Transverse colon (tissue), 4 donors: ENCODE data around the gene NUP153. TPM values are rescaled to one million over a fixed set of nuclear protein-coding genes. Genes with fewer than 3 reads are reported as not detected.
"Not testable (repeated sequence)": the region's sequence is repeated elsewhere in the genome, so short reads cannot be mapped to it uniquely, and the experiment has no call there.

Experiments used
- DNase-seq: peaks from one replicate; pipeline ENCODE4 v3.0.0-alpha.2; 2019
- H3K27ac ChIP-seq, 4 donors: fragments of 200-600 bp; sonication (generic); 2 replicates each; pipeline ENCODE4 v1.5.1; 2016 to 2018; ENCODE audit warnings: inconsistent platforms in 4 of 4
- H3K27me3 ChIP-seq: fragments of 200-600 bp; sonication (generic); 2 replicates; pipeline ENCODE4 v1.5.1; 2017; ENCODE audit warnings: inconsistent platforms
- H3K36me3 ChIP-seq, 4 donors: fragments of 200-600 bp; sonication (generic); 2 replicates each; pipeline ENCODE4 v1.5.1; 2017 to 2019; ENCODE audit warnings: inconsistent platforms in 4 of 4
- H3K4me1 ChIP-seq, 4 donors: fragments of 200-600 bp; sonication (generic); 2 replicates each; pipeline ENCODE4 v1.5.1; 2017 to 2020; ENCODE audit warnings: inconsistent platforms in 4 of 4
- H3K4me3 ChIP-seq, 4 donors: fragments of 200-600 bp; sonication (generic); 1 replicate in 1 of 4; 2 replicates in 3 of 4; pipeline versions ENCODE4 v1.5.1 to v1.6.1; 2017 to 2019; ENCODE audit warnings: inconsistent platforms in 4 of 4
- H3K9me3 ChIP-seq, 2 donors: fragments of 200-600 bp; sonication (generic); 2 replicates each; pipeline ENCODE4 v1.5.1; 2017 to 2019; ENCODE audit warnings: inconsistent platforms in 2 of 2
- CTCF ChIP-seq, 5 experiments: fragments of 200-600 bp in 3 of 5; fragments of 450-650 bp in 2 of 5; sonication (generic) in 3 of 5; IDR thresholded peaks; 1 replicate in 2 of 5; 2 replicates in 3 of 5; pipeline ENCODE4 v1.5.1; 2016 to 2017; ENCODE audit warnings: antibody characterized with exemption in 5 of 5, inconsistent platforms in 3 of 5, mild to moderate bottlenecking in 2 of 5, moderate library complexity in 1 of 5
- POLR2A ChIP-seq: fragments of 450-650 bp; IDR thresholded peaks from one replicate; pipeline ENCODE4 v1.6.1; 2016; ENCODE audit warnings: antibody characterized with exemption, mild to moderate bottlenecking, moderate library complexity
- POLR2AphosphoS5 ChIP-seq, 3 donors: sonication (generic); formaldehyde crosslinking; IDR thresholded peaks; one replicate each; pipeline ENCODE4 v1.6.1; 2016; ENCODE audit warnings: antibody characterized with exemption in 3 of 3
- WGBS, 2 donors: methylation state at CpG; one replicate each; pipeline ENCODE4 v1.1.5; 2018; ENCODE audit warnings: low coverage in 1 of 2; 5-methylcytosine and 5-hydroxymethylcytosine counted together
- in situ Hi-C, 4 donors: fragments of 200-750 bp; cut with MboI; loops; one replicate each; pipeline versions ENCODE4 v1.15.0 to v1.15.1; 2017; ENCODE audit warnings: low sequenced_read_pairs in 3 of 4, low pct_ligation_motif_present in 1 of 4, low pct_unique_long_range_greater_than_20kb in 1 of 4
- intact Hi-C: fragments of 100-400 bp; cut with DNase I; formaldehyde crosslinking; loops from one replicate; pipeline ENCODE4 v1.15.1; 2023; ENCODE audit warnings: low total_unique reads
- total RNA-seq, 4 donors: library from RNA; depleted of rRNA; stranded (reverse); fragments of >200 nt; gene quantifications; one replicate each; pipeline ENCODE4 v1.1.0, GENCODE V29; 2016

NUP153 gene
- total RNA-seq, 4 donors from 2014 or later: 27.9 to 37.0 (median 32.1) TPM

DNA sequence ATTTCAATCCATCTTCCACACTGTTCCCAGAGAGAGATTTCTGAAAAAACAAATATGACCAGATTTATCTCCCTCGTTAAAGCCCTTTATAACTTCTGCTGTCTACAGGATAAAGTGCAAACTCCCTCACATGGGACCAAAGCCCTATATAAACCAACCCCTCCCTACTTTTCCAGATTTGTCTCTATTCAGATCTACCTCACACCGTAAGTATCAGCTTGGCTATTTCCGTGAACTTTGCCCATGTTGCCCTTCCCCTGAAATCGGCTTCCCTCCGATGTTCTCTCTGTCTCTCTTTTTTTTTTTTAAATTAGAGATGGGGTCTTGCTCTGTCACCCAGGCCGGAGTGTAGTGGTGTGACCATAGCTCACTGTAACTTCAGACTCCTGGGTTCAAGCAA lies 118.7 kb downstream of the NUP153 start:
- in situ Hi-C loops: loop anchor here in 3 of 4 donors (5.0 to 25.0 kb wide), 6 partner anchors 224 to 549 kb away; partner anchors contain the start of genes NHLRC1 (in 1 of the 3) and RBM24 (in 1 of the 3)
- Histone ChIP-seq H3K27ac (peak overlapping the region; percentile 16 to 71 (median 62)), H3K27me3 (no peaks in the 10 kb centered on the region), H3K36me3 (no peaks in the 10 kb centered on the region), H3K9me3 (no peaks in the 10 kb centered on the region), H3K4me1 (peaks cover 5 to 38% (median 18%) of the 10 kb centered on the region in 4 donors), H3K4me3 (no peak overlapping the region)
- 64 to 71% methylated on average over 5 to 6 of the region's 6 CpGs for WGBS, 2 donors
- intact Hi-C loops: loop anchor here (10.0 kb wide), 1 partner anchor 113 kb away; no protein-coding TSS in a partner anchor
- peak in 1 of 3 donors; percentile 12 for TF ChIP-seq POLR2AphosphoS5 (IDR thresholded peaks at IDR 0.05)
- no peak for TF ChIP-seq POLR2A
- TF ChIP-seq CTCF (IDR thresholded peaks at IDR 0.05): no peak
- DNase-seq: no peak

GRCh38 chr6:17586623-17587022 lies 120.1 kb downstream of the NUP153 start:
- not testable (repeated sequence) for H3K27me3 ChIP-seq, H3K4me3 ChIP-seq, DNase-seq, H3K36me3 ChIP-seq, H3K27ac ChIP-seq, H3K9me3 ChIP-seq
- in situ Hi-C loops: loop anchor here in 3 of 4 donors (5.0 to 25.0 kb wide), 6 partner anchors 226 to 551 kb away; partner anchors contain the start of genes NHLRC1 (in 1 of the 3) and RBM24 (in 1 of the 3)
- WGBS, 2 donors: 88 to 92% methylated on average over 13 of the region's 13 CpGs
- H3K4me1 ChIP-seq: peaks cover 5 to 38% (median 18%) of the 10 kb centered on the region in 4 donors
- intact Hi-C loops: loop anchor here (10.0 kb wide), 1 partner anchor 112 kb away; no protein-coding TSS in a partner anchor

DNA sequence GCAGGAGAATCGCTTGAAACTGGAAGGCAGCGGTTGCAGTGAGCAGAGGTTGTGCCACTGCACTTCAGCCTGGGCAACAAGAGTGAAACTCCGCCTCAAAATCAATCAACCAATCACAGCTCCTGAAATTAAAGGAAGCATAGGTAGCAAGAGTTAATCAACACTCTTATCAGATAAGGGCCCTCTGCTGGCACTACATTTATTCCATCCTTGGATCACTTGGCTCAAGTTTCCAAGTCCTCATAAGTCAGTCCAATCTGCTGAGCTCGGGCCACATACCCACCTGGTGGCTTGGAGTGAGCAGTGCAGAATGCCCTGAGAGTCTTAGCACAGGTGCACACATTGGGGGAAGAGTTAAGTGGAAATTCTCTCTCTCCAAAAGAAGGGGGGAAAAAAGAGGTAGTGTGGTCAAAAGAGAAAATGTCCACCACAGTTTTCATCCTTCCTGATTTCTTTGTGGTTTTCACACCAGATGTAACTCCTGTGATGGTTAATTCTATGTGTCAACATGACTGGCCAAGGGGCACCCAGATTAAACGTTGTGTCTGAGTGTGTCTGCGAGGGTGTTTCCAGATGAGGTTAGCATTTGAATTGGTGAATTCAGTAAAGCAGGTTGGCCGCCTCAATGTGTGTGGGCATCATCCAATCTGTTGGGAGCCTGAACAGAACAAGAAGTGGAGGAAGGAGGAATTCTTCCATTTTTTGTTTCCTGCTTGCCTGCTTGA lies 120.8 kb downstream of the NUP153 start:
- TF ChIP-seq POLR2A (no peak), CTCF (IDR thresholded peaks at IDR 0.05) (peak in 4 of 5 experiments; percentile 29 to 66 (median 44))
- H3K27ac ChIP-seq: peak overlapping the region in 1 of 4 donors; percentile 13
- peaks cover 5 to 38% (median 18%) of the 10 kb centered on the region in 4 donors for H3K4me1 ChIP-seq
- WGBS, 2 donors: 73 to 74% methylated on average over 7 of the region's 7 CpGs
- H3K36me3 ChIP-seq: no peaks in the 10 kb centered on the region
- DNase-seq: no peak
- intact Hi-C loops: loop anchor here (10.0 kb wide), 1 partner anchor 111 kb away; no protein-coding TSS in a partner anchor
- no peaks in the 10 kb centered on the region for H3K9me3 ChIP-seq
- no peak overlapping the region for H3K4me3 ChIP-seq
- H3K27me3 ChIP-seq: no peaks in the 10 kb centered on the region
- in situ Hi-C loops: loop anchor here in 3 of 4 donors (5.0 to 25.0 kb wide), 6 partner anchors 226 to 551 kb away; partner anchors contain the start of genes NHLRC1 (in 1 of the 3) and RBM24 (in 1 of the 3)

DNA sequence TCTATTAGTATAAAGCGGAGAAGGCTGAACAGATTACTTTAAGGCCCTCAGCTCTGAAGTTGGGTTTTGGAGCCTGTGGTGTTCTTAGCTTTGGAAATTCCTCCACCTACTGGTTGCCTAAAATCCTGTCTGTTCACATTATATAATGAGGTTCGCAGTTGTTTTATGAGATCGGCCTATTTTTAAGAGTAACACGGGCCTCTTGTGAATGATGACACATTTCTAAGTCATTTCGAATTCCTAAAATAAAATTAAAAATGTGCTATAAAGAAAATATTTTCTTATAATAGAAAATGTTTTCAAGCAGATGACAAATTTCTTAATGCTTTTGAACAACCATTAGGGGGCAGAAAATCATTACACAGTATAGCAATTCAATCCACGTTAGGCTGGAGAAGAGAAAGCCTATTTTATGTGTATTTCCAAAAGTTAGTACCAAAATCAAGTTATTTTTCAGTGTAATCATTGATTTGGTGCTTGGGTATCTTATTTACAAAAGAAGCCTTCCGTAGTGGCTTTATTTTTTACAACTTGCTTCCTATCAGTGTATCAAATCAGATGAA lies 122.4 kb downstream of the NUP153 start:
- peak overlapping the region in 1 of 4 donors; percentile 21 for H3K4me3 ChIP-seq
- no peak for TF ChIP-seq POLR2A
- peak; percentile 71 to 95 (median 77) for TF ChIP-seq CTCF (IDR thresholded peaks at IDR 0.05)
- in situ Hi-C loops (loop anchor here in 3 of 4 donors (5.0 to 25.0 kb wide), 6 partner anchors 228 to 553 kb away; partner anchors contain the start of genes NHLRC1 (in 1 of the 3) and RBM24 (in 1 of the 3)), intact Hi-C loops (loop anchor here (10.0 kb wide), 1 partner anchor 110 kb away; no protein-coding TSS in a partner anchor)
- WGBS, 2 donors: 3 to 8% methylated on average over 6 to 7 of the region's 7 CpGs
- H3K4me1 ChIP-seq: peaks cover 5 to 40% (median 16%) of the 10 kb centered on the region in 4 donors
- DNase-seq: no peak
- H3K27me3 ChIP-seq: no peaks in the 10 kb centered on the region
- no peaks in the 10 kb centered on the region for H3K9me3 ChIP-seq
- H3K27ac ChIP-seq: peak overlapping the region; percentile 58 to 81 (median 73)
- H3K36me3 ChIP-seq: no peaks in the 10 kb centered on the region
